Karpas-422 (cell line): Measurements from ENCODE around the gene SHANK1. TPM values are rescaled to one million over a fixed set of nuclear protein-coding genes. Genes with fewer than 3 reads are reported as not detected.

ENCODE experiments used
- DNase-seq: peaks from one replicate; pipeline ENCODE4 v3.0.0-alpha.2; 2015
- H2AFZ ChIP-seq: fragments of 200-600 bp; sonication (generic); 2 replicates; pipeline ENCODE4 v1.6.1; 2014; ENCODE audit warnings: antibody characterized with exemption, low read length, mixed read lengths
- H3K27ac ChIP-seq: fragments of 200-600 bp; sonication (generic); 2 replicates; pipeline ENCODE4 v1.5.1; 2014; ENCODE audit warnings: mild to moderate bottlenecking, low read length, moderate library complexity
- H3K27me3 ChIP-seq: fragments of 200-600 bp; sonication (generic); 2 replicates; pipeline ENCODE4 v1.6.1; 2014; ENCODE audit warnings: low read length, mixed read lengths
- H3K36me3 ChIP-seq: fragments of 200-600 bp; sonication (generic); 2 replicates; pipeline ENCODE4 v1.6.1; 2014; ENCODE audit warnings: low read length, mixed read lengths; ENCODE audit not compliant: insufficient read depth
- H3K4me1 ChIP-seq: fragments of 200-600 bp; sonication (generic); 2 replicates; pipeline ENCODE4 v1.6.1; 2014; ENCODE audit warnings: mild to moderate bottlenecking, low read length, mixed read lengths
- H3K4me2 ChIP-seq: fragments of 200-600 bp; sonication (generic); 2 replicates; pipeline ENCODE4 v1.6.1; 2014; ENCODE audit warnings: low read length, low read depth, mild to moderate bottlenecking; ENCODE audit not compliant: poor library complexity, severe bottlenecking
- H3K4me3 ChIP-seq: fragments of 200-600 bp; sonication (generic); 2 replicates; pipeline ENCODE4 v1.5.1; 2014; ENCODE audit warnings: mild to moderate bottlenecking, antibody characterized with exemption, low read length, mixed read lengths
- H3K79me2 ChIP-seq: fragments of 200-600 bp; sonication (generic); 2 replicates; pipeline ENCODE4 v1.6.1; 2014; ENCODE audit warnings: mild to moderate bottlenecking, low read length, mixed read lengths
- H3K9ac ChIP-seq: fragments of 200-600 bp; sonication (generic); 2 replicates; pipeline ENCODE4 v1.6.0; 2014; ENCODE audit warnings: low read length
- H3K9me2 ChIP-seq: fragments of 200-600 bp; sonication (generic), shearing (Covaris generic); replicated peaks from 2 replicates; pipeline ENCODE4 v1.6.0; 2014; ENCODE audit warnings: mild to moderate bottlenecking, low read length, moderate library complexity; ENCODE audit not compliant: insufficient read depth
- H3K9me3 ChIP-seq: fragments of 300-700, 200-600 bp; sonication (generic); 2 replicates; pipeline ENCODE4 v1.6.1; 2014; ENCODE audit warnings: low read length, mixed read lengths
- H4K20me1 ChIP-seq: fragments of 200-600 bp; sonication (generic); 2 replicates; pipeline ENCODE4 v1.6.1; 2014; ENCODE audit warnings: mild to moderate bottlenecking, antibody characterized with exemption, low read length, low read depth; ENCODE audit not compliant: insufficient read depth
- total RNA-seq: library from RNA; depleted of rRNA; stranded (reverse); fragments of >200 nt; shearing (Covaris generic); gene quantifications from 2 replicates; pipeline ENCODE4 v1.2.3, GENCODE V29; 2014; ENCODE audit warnings: low replicate concordance

SHANK1 gene
- total RNA-seq, 1 experiment from 2014 or later: not detected

- Histone ChIP-seq H3K79me2 (no peaks in the 10 kb centered on the region), H3K9ac (no peak overlapping the region), H3K9me3 (no peaks in the 10 kb centered on the region), H3K4me2 (no peak overlapping the region), H3K9me2 (no peaks in the 10 kb centered on the region), H2AFZ (no peak overlapping the region), H3K27ac (no peak overlapping the region), H4K20me1 (no peaks in the 10 kb centered on the region), H3K36me3 (no peaks in the 10 kb centered on the region), H3K4me1 (no peaks in the 10 kb centered on the region), H3K4me3 (no peak overlapping the region), H3K27me3 (no peaks in the 10 kb centered on the region)
- DNase-seq: no peak
Measured at GRCh38 chr19:50712833-50713232, 6.8 kb downstream of the SHANK1 start.

GRCh38 chr19:50711805-50712204 lies 7.8 kb downstream of the SHANK1 start:
- Histone ChIP-seq H3K27me3 (no peaks in the 10 kb centered on the region), H3K27ac (no peak overlapping the region), H3K36me3 (no peaks in the 10 kb centered on the region), H3K79me2 (no peaks in the 10 kb centered on the region), H3K4me2 (no peak overlapping the region), H3K4me1 (no peaks in the 10 kb centered on the region), H4K20me1 (no peaks in the 10 kb centered on the region), H3K4me3 (no peak overlapping the region), H3K9me2 (no peaks in the 10 kb centered on the region), H3K9me3 (no peaks in the 10 kb centered on the region), H2AFZ (no peak overlapping the region), H3K9ac (no peak overlapping the region)
- no peak for DNase-seq

GRCh38 chr19:50711196-50711595 lies 8.4 kb downstream of the SHANK1 start:
- H2AFZ ChIP-seq: no peak overlapping the region
- H3K4me3 ChIP-seq: no peak overlapping the region
- H3K4me2 ChIP-seq: no peak overlapping the region
- no peaks in the 10 kb centered on the region for H3K9me3 ChIP-seq
- no peak overlapping the region for H3K27ac ChIP-seq
- H3K27me3 ChIP-seq: no peaks in the 10 kb centered on the region
- H3K9ac ChIP-seq: no peak overlapping the region
- no peak for DNase-seq
- H3K4me1 ChIP-seq: no peaks in the 10 kb centered on the region
- no peaks in the 10 kb centered on the region for H3K9me2 ChIP-seq
- H3K79me2 ChIP-seq: no peaks in the 10 kb centered on the region
- no peaks in the 10 kb centered on the region for H4K20me1 ChIP-seq
- H3K36me3 ChIP-seq: no peaks in the 10 kb centered on the region

DNA sequence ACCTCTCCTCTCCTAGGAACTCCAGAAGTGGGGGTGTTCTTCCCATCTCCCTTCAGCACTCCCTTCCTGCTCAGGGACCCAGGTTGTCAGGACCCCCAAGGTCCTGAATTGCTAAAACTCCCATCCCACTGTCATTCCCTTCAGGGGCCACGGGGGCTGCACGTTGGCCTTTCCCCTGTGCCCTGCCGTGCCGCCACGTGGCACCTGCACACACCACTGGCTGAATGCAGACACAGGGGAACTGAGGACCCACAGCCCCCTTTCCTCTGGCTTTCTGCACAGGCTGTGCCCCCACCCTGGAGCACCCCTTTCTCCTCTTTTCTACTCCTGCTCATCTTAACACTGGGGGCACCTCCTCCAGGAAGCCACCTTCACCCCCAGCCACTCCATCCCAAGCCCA lies 9.0 kb downstream of the SHANK1 start:
- Histone ChIP-seq H4K20me1 (peaks cover 2% of the 10 kb centered on the region; the same call in 1 of the 2 replicates), H3K9me2 (no peaks in the 10 kb centered on the region), H3K4me2 (no peak overlapping the region), H3K27ac (no peak overlapping the region), H3K9me3 (no peaks in the 10 kb centered on the region), H3K27me3 (no peaks in the 10 kb centered on the region), H2AFZ (no peak overlapping the region), H3K79me2 (no peaks in the 10 kb centered on the region), H3K4me3 (no peak overlapping the region), H3K4me1 (no peaks in the 10 kb centered on the region), H3K9ac (no peak overlapping the region), H3K36me3 (no peaks in the 10 kb centered on the region)
- DNase-seq: no peak

DNA sequence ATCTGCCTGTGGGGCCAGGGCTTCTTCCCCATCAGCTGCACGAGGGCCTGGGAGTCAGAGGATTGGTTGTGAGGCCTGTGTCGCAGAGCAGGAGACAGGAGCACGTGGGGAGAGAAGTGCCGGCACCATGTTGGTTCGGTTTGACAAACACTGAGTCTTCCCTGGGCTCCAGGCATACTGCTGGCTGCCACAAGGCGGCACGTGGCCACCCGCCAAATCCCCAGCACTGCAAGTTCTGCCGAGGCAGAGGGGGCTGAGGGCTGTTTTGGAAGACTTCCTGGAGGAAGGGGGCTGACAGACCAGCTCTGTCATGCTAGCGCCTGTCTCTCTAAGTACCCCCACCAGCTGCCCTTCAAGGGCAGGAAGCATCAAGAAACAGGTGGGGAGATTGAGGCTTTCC lies 9.5 kb downstream of the SHANK1 start:
- Histone ChIP-seq H3K9me3 (no peaks in the 10 kb centered on the region), H3K4me2 (no peak overlapping the region), H3K4me1 (no peaks in the 10 kb centered on the region), H3K27me3 (no peaks in the 10 kb centered on the region), H4K20me1 (peaks cover 4% of the 10 kb centered on the region; the same call in 1 of the 2 replicates), H3K9ac (no peak overlapping the region), H3K9me2 (no peaks in the 10 kb centered on the region), H3K4me3 (no peak overlapping the region), H2AFZ (no peak overlapping the region), H3K27ac (no peak overlapping the region), H3K36me3 (no peaks in the 10 kb centered on the region), H3K79me2 (no peaks in the 10 kb centered on the region)
- DNase-seq: no peak

DNA sequence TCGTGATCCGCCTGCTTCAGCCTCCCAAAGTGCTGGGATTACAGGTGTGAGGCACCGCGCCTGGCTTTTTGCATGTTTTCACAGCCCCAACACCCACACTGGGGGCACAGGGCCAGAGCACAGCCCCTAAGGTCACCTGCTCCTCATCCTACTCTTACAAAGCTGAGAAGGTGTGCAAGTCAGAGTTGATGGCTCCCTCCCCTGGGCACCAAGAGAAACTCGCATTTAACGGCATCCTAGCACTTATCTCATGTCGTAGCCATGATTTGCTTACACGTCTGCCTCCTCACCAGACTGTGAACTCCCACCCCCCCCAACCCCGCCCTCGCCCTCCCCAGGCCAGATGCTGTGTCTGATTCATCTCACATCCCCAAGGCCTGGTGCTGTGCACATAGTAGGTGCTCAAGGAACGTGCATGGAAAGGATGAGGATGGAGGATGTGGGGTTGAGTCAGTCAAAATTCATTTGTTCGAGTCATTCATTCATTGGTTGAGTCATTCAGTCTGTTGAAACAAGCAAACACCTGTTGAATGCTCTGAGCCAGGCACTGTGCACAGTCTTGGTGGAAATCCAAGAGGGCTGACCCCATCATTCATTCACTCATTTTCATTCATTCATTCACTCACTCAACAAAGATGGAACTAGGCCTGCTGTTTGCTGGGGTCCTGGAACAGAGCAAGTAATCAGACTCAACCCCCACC lies 11.3 kb downstream of the SHANK1 start:
- no peaks in the 10 kb centered on the region for H3K9me2 ChIP-seq
- H4K20me1 ChIP-seq: peaks cover 4% of the 10 kb centered on the region; the same call in 1 of the 2 replicates
- DNase-seq: peak; percentile 74
- no peak overlapping the region for H3K27ac ChIP-seq
- H3K27me3 ChIP-seq: no peaks in the 10 kb centered on the region
- no peaks in the 10 kb centered on the region for H3K9me3 ChIP-seq
- H3K79me2 ChIP-seq: no peaks in the 10 kb centered on the region
- no peaks in the 10 kb centered on the region for H3K4me1 ChIP-seq
- H2AFZ ChIP-seq: no peak overlapping the region
- H3K36me3 ChIP-seq: no peaks in the 10 kb centered on the region
- H3K9ac ChIP-seq: no peak overlapping the region
- H3K4me3 ChIP-seq: no peak overlapping the region
- H3K4me2 ChIP-seq: no peak overlapping the region

DNA sequence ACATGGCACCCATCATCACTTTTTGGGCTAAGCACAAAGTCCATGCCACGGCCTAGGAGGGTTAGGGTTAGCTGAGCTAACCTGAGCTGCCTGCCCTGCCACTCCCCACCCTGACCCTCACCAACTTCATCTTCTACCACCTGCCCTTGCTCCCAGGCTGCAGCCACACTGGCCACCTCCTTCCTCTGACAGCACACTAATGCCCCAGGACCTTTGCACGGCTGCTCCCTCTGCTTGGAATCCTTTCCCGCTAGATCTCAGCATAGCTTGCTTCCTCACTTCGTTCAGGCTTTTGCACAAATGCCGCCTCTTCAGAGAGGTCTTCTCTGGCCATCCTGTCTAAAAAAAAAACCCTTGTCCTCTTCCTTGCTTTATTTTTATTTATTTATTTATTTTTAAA lies 13.2 kb downstream of the SHANK1 start:
- Histone ChIP-seq H4K20me1 (peaks cover 4% of the 10 kb centered on the region; the same call in 1 of the 2 replicates), H3K27ac (no peak overlapping the region), H2AFZ (no peak overlapping the region), H3K9me3 (no peaks in the 10 kb centered on the region), H3K4me1 (no peaks in the 10 kb centered on the region), H3K4me3 (no peak overlapping the region), H3K9ac (no peak overlapping the region), H3K79me2 (no peaks in the 10 kb centered on the region), H3K36me3 (no peaks in the 10 kb centered on the region), H3K27me3 (no peaks in the 10 kb centered on the region), H3K9me2 (no peaks in the 10 kb centered on the region), H3K4me2 (no peak overlapping the region)
- no peak for DNase-seq

- Histone ChIP-seq H3K4me1 (no peaks in the 10 kb centered on the region), H3K27me3 (no peaks in the 10 kb centered on the region), H3K4me3 (no peak overlapping the region), H3K79me2 (no peaks in the 10 kb centered on the region), H4K20me1 (peaks cover 4% of the 10 kb centered on the region; the same call in 1 of the 2 replicates), H3K4me2 (no peak overlapping the region), H2AFZ (no peak overlapping the region), H3K9me2 (no peaks in the 10 kb centered on the region), H3K36me3 (no peaks in the 10 kb centered on the region), H3K9ac (no peak overlapping the region), H3K27ac (no peak overlapping the region), H3K9me3 (no peaks in the 10 kb centered on the region)
- DNase-seq: peak; percentile 87
Measured at GRCh38 chr19:50705422-50706019, 14.1 kb downstream of the SHANK1 start.
